H9 (cell line): ENCODE measurements around the gene FBRSL1. TPM values are rescaled to one million over a fixed set of nuclear protein-coding genes. Genes with fewer than 3 reads are reported as not detected.

ENCODE experiments used
- DNase-seq: peaks from one replicate; pipeline ENCODE4 v3.0.0-alpha.2; 2017
- H2AFZ ChIP-seq: one replicate; pipeline ENCODE4 v1.6.1; 2013; ENCODE audit warnings: mild to moderate bottlenecking, low read length, control low read depth, moderate library complexity
- H2AK5ac ChIP-seq: 2 replicates; pipeline ENCODE4 v1.6.1; 2013; ENCODE audit warnings: low read length, control low read depth, mixed read lengths; ENCODE audit not compliant: insufficient read length
- H2BK120ac ChIP-seq: one replicate; pipeline ENCODE4 v1.6.1; 2013; ENCODE audit warnings: low read depth, mild to moderate bottlenecking, low read length, control low read depth, inconsistent platforms; ENCODE audit not compliant: poor library complexity, severe bottlenecking
- H2BK12ac ChIP-seq: 2 replicates; pipeline ENCODE4 v1.6.1; 2013; ENCODE audit warnings: low read length, control low read depth, mixed read lengths, low read depth; ENCODE audit not compliant: insufficient read length
- H2BK15ac ChIP-seq: 2 replicates; pipeline ENCODE4 v1.6.1; 2013; ENCODE audit warnings: low read depth, low read length, control low read depth
- H2BK20ac ChIP-seq: one replicate; pipeline ENCODE4 v1.6.1; 2013; ENCODE audit warnings: low read depth, mild to moderate bottlenecking, low read length, control low read depth, inconsistent platforms; ENCODE audit not compliant: poor library complexity, severe bottlenecking
- H2BK5ac ChIP-seq: 2 replicates; pipeline ENCODE4 v1.6.1; 2013; ENCODE audit warnings: low read length, control low read depth, mixed read lengths; ENCODE audit not compliant: insufficient read length
- H3K14ac ChIP-seq: 2 replicates; pipeline ENCODE4 v1.6.1; 2013; ENCODE audit warnings: low read length, control low read depth; ENCODE audit not compliant: insufficient read depth
- H3K18ac ChIP-seq: 2 replicates; pipeline ENCODE4 v1.6.1; 2013; ENCODE audit warnings: low read depth, mild to moderate bottlenecking, mixed read lengths, low read length, control low read depth; ENCODE audit not compliant: insufficient read length
- H3K23ac ChIP-seq: 2 replicates; pipeline ENCODE4 v1.6.1; 2013; ENCODE audit warnings: low read length, control low read depth, mixed read lengths, low read depth; ENCODE audit not compliant: insufficient read length
- H3K23me2 ChIP-seq: 2 replicates; pipeline ENCODE4 v1.6.1; 2013; ENCODE audit warnings: low read depth, mild to moderate bottlenecking, mixed read lengths, low read length, control low read depth; ENCODE audit not compliant: insufficient read length, poor library complexity, severe bottlenecking
- H3K27ac ChIP-seq: 2 replicates; pipeline ENCODE4 v1.5.1; 2013; ENCODE audit warnings: low read length, control low read depth, mixed read lengths, low read depth; ENCODE audit not compliant: insufficient read length
- H3K27me3 ChIP-seq: 2 replicates; pipeline ENCODE4 v1.6.1; 2013; ENCODE audit warnings: low read length, control low read depth, inconsistent platforms; ENCODE audit not compliant: insufficient read depth
- H3K4ac ChIP-seq: 2 replicates; pipeline ENCODE4 v1.6.1; 2013; ENCODE audit warnings: low read depth, mild to moderate bottlenecking, control low read depth, inconsistent platforms, low read length, moderate library complexity
- H3K4me1 ChIP-seq: 2 replicates; pipeline ENCODE4 v1.6.1; 2013; ENCODE audit warnings: low read length, control low read depth, inconsistent platforms; ENCODE audit not compliant: insufficient read depth
- H3K4me2 ChIP-seq: 2 replicates; pipeline ENCODE4 v1.6.1; 2013; ENCODE audit warnings: low read length, control low read depth, mixed read lengths; ENCODE audit not compliant: insufficient read length, insufficient read depth
- H3K56ac ChIP-seq: 2 replicates; pipeline ENCODE4 v1.6.1; 2013; ENCODE audit warnings: low read depth, mild to moderate bottlenecking, mixed read lengths, low read length, control low read depth; ENCODE audit not compliant: insufficient read length
- H3K79me1 ChIP-seq: 2 replicates; pipeline ENCODE4 v1.6.1; 2013; ENCODE audit warnings: low read depth, mild to moderate bottlenecking, moderate library complexity, low read length, control low read depth, inconsistent platforms; ENCODE audit not compliant: insufficient read depth, poor library complexity, severe bottlenecking
- H3K79me2 ChIP-seq: 2 replicates; pipeline ENCODE4 v1.6.1; 2013; ENCODE audit warnings: low read length, control low read depth, inconsistent platforms; ENCODE audit not compliant: insufficient read depth
- H3K9ac ChIP-seq: 2 replicates; pipeline ENCODE4 v1.6.1; 2013; ENCODE audit warnings: low read length, control low read depth, mixed read lengths; ENCODE audit not compliant: insufficient read length; ENCODE audit errors: extremely low read depth
- H3K9me3 ChIP-seq: one replicate; pipeline ENCODE4 v1.6.1; 2013; ENCODE audit warnings: low read depth, low read length, inconsistent platforms; ENCODE audit not compliant: control insufficient read depth
- H3T11ph ChIP-seq: one replicate; pipeline ENCODE4 v1.6.1; 2013; ENCODE audit warnings: mild to moderate bottlenecking, low read length, control low read depth, inconsistent platforms
- H4K20me1 ChIP-seq: one replicate; pipeline ENCODE4 v1.6.1; 2013; ENCODE audit not compliant: control insufficient read depth, insufficient read length, insufficient read depth
- H4K5ac ChIP-seq: 2 replicates; pipeline ENCODE4 v1.6.1; 2013; ENCODE audit warnings: low read depth, mild to moderate bottlenecking, mixed read lengths, low read length, control low read depth; ENCODE audit not compliant: insufficient read length
- H4K8ac ChIP-seq: replicated peaks from 2 replicates; pipeline ENCODE4 v1.6.1; 2013; ENCODE audit warnings: low read length, control low read depth, mixed read lengths, low read depth; ENCODE audit not compliant: insufficient read length
- H4K91ac ChIP-seq: 2 replicates; pipeline ENCODE4 v1.6.1; 2013; ENCODE audit warnings: low read depth, mild to moderate bottlenecking, moderate library complexity, mixed read lengths, low read length, control low read depth; ENCODE audit not compliant: insufficient read length
- H3K27ac Mint-ChIP-seq, 3 experiments: 2 replicates in 2 of 3; 3 replicates in 1 of 3; pipeline ENCODE4 v1.8.0; 2020 to 2021; ENCODE audit warnings: mixed read lengths in 3 of 3, mild to moderate bottlenecking in 1 of 3, moderate library complexity in 1 of 3
- H3K27me3 Mint-ChIP-seq: 2 replicates; pipeline ENCODE4 v1.8.0; 2021; ENCODE audit warnings: low read depth, mild to moderate bottlenecking, moderate library complexity, mixed read lengths
- H3K36me3 Mint-ChIP-seq, 3 experiments: 2 replicates in 2 of 3; 3 replicates in 1 of 3; pipeline ENCODE4 v1.8.0; 2020 to 2021; ENCODE audit warnings: low read depth in 3 of 3, mixed read lengths in 3 of 3; ENCODE audit not compliant: insufficient read depth in 1 of 3
- H3K4me1 Mint-ChIP-seq, 2 experiments: 2 replicates each; pipeline ENCODE4 v1.8.0; 2020; ENCODE audit warnings: mixed read lengths in 2 of 2
- H3K4me3 Mint-ChIP-seq, 2 experiments: 2 replicates in 1 of 2; 3 replicates in 1 of 2; pipeline ENCODE4 v1.8.0; 2020 to 2021; ENCODE audit warnings: mild to moderate bottlenecking in 2 of 2, mixed read lengths in 2 of 2, moderate library complexity in 1 of 2
- H3K9me3 Mint-ChIP-seq, 2 experiments: 2 replicates in 1 of 2; 3 replicates in 1 of 2; pipeline ENCODE4 v1.8.0; 2020; ENCODE audit warnings: mild to moderate bottlenecking in 2 of 2, mixed read lengths in 2 of 2, moderate library complexity in 1 of 2
- CTCF ChIP-seq: fragments of 200-600 bp; sonication (generic); conservative IDR thresholded peaks from 3 replicates; pipeline ENCODE4 v1.8.0; 2021; ENCODE audit warnings: antibody characterized with exemption, mild to moderate bottlenecking
- WGBS: extraction: QIAGEN DNeasy Blood & Tissue Kit; methylation state at CpG from one replicate; pipeline ENCODE4 v1.1.7; 2013; ENCODE audit warnings: missing lambda C conversion rate, low lambda C conversion rate, mixed read lengths; ENCODE audit not compliant: insufficient read length; ENCODE audit errors: extremely low coverage; 5-methylcytosine and 5-hydroxymethylcytosine counted together
- total RNA-seq: library from RNA; stranded (reverse); gene quantifications from 2 replicates; pipeline ENCODE4 v1.2.1, GENCODE V29; 2021

Gene FBRSL1
- total RNA-seq, 1 experiment from 2014 or later, result 90.8 TPM

DNA sequence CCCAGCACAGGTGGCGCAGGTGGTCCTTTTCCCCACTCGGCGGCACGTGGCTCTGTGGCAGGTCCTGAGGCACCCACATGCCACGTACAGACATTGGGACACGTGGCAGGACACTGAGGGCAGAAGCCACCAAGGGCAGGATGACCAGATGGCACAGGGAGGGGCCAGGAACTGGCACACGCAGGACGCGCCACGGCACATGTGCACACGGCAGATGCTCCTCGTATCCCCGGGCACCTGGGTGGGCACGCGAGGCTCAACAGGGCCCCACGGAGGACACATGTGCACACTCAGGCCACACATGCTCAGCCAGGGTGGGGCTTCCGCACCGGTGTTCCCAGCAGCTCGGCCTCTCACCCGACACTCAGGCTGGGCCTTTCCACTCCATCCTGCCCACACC is 52.0 kb downstream of the FBRSL1 start:
- no peak overlapping the region for H4K5ac ChIP-seq
- no peak for DNase-seq
- peaks cover 0 to 3% (median under 1%) of the 10 kb centered on the region in 3 experiments; a peak in 3 of 7 replicates for H3K36me3 Mint-ChIP-seq
- peaks cover under 1 to 7% of the 10 kb centered on the region in 2 experiments; a peak in 3 of 5 replicates for H3K9me3 Mint-ChIP-seq
- no peak overlapping the region for H4K8ac ChIP-seq
- H3K9ac ChIP-seq, result no peak overlapping the region
- H2BK12ac ChIP-seq, result no peak overlapping the region
- H3K4me3 Mint-ChIP-seq, result no peak overlapping the region
- H2AFZ ChIP-seq, result no peak overlapping the region
- no peaks in the 10 kb centered on the region for H3K79me1 ChIP-seq
- no peak overlapping the region for H2AK5ac ChIP-seq
- no peak overlapping the region for H3K23ac ChIP-seq
- no peak overlapping the region for H3K4me2 ChIP-seq
- no peak overlapping the region for H3K18ac ChIP-seq
- H3K56ac ChIP-seq, result no peak overlapping the region
- peaks cover 41% of the 10 kb centered on the region; the same call in 1 of the 2 replicates for H3K27me3 ChIP-seq
- no peaks in the 10 kb centered on the region for H3K79me2 ChIP-seq
- H3K4me1 ChIP-seq, result no peaks in the 10 kb centered on the region
- H2BK120ac ChIP-seq, result no peak overlapping the region
- H2BK20ac ChIP-seq, result no peak overlapping the region
- WGBS, result no CpG with 5 or more reads among the region's 20 CpGs
- no peak overlapping the region for H2BK5ac ChIP-seq
- H3K4me1 Mint-ChIP-seq, result peaks cover 3% of the 10 kb centered on the region in 2 experiments
- no peaks in the 10 kb centered on the region for H4K20me1 ChIP-seq
- no peak overlapping the region for H3K4ac ChIP-seq
- no peak overlapping the region for H4K91ac ChIP-seq
- H3K27ac Mint-ChIP-seq, result no peak overlapping the region
- H3T11ph ChIP-seq, result no peak overlapping the region
- H3K27me3 Mint-ChIP-seq, result peaks cover 85% of the 10 kb centered on the region
- no peaks in the 10 kb centered on the region for H3K9me3 ChIP-seq
- H3K23me2 ChIP-seq, result no peaks in the 10 kb centered on the region
- no peak overlapping the region for H3K27ac ChIP-seq
- no peak overlapping the region; the same call in 1 of the 2 replicates for H3K14ac ChIP-seq
- H2BK15ac ChIP-seq, result no peak overlapping the region
- no peak for TF ChIP-seq CTCF
